Measurements from ENCODE around the gene FOXN4. TPM values are rescaled to one million over a fixed set of nuclear protein-coding genes. Genes with fewer than 3 reads are reported as not detected.
A peak's percentile ranks its signal among the peaks of the same experiment; 100 is the strongest.

Gene FOXN4
- total and polyA plus RNA-seq, 2 of the 13 experiments (the other 11 are each of a cell fraction or from before 2014, with no cell fraction given) = 0.11 TPM; not detected in 1

DNA sequence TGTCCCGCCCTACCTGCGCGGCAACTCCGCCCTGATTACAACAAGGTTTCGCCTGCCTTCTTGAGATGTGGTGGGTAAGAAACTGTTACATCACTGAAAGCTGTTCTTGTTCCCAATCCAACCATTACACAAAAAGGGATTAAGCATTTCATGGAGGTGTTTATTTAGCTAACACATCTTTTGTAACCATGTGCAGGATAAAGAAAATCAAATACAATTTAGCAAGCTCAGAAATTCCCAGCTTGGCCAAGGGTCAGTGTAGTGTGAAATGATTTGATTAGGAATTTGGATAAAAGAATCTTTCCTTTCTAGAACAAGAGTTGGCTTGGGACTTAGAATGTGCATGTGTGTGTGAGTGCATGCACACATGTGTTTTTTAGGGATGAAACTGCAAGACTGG, 6.3 kb downstream of the FOXN4 start (continued):
- TF ChIP-seq, protein P1, sequence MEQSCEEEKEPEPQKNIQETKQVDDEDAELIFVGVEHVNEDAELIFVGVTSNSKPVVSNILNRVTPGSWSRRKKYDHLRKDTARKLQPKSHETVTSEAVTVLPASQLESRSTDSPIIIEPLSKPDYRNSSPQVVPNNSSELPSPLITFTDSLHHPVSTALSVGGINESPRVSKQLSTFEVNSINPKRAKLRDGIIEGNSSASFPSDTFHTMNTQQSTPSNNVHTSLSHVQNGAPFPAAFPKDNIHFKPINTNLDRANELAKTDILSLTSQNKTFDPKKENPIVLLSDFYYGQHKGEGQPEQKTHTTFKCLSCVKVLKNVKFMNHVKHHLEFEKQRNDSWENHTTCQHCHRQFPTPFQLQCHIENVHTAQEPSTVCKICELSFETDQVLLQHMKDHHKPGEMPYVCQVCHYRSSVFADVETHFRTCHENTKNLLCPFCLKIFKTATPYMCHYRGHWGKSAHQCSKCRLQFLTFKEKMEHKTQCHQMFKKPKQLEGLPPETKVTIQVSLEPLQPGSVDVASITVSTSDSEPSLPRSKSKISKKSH (CRISPR knock-in tag; IDR thresholded peaks at IDR 0.05; ENCODE audit: borderline replicate concordance) = no peak

DNA sequence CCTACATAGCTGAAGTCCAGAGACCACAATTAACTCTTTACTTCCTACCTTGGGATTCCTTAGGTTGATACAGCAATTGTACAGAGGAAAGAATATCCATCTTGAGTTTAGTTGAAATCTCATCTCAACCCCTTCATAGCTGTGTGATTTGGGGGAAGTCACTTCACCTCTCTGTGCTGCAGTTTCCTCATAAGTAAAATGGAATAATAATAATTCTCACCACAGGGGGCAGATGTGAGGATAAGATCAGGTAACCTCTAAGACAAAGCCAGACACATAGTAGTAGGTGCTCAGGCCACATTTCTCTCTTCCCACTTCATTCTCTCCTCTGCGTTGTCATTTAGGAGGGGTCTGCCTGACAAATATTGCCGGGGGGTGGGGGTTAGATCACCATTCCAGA, 6.7 kb downstream of the FOXN4 start:
- POLR2A ChIA-PET = no interaction called here
- CTCF ChIA-PET (ENCODE audit: low intra/inter-chr PET ratio, low total read pairs) = no interaction called here
- Histone ChIP-seq H4K20me1 (ENCODE audit: insufficient read depth, low read length) (no peaks in the 10 kb centered on the region), H3K27ac (ENCODE audit: extremely low read length, insufficient read depth, low read length) (no peak overlapping the region), H2AFZ (ENCODE audit: low read length) (no peak overlapping the region), H3K79me2 (ENCODE audit: insufficient read depth, low read length) (no peaks in the 10 kb centered on the region), H3K27me3 (ENCODE audit: control insufficient read depth in 1 of 2, insufficient read depth in 2 of 2, low read length in 2 of 2) (peaks cover 0 to 13% of the 10 kb centered on the region in 2 experiments; a peak in 3 of 5 replicates), H3K9me3 (ENCODE audit: low read length) (no peaks in the 10 kb centered on the region), H3K4me2 (ENCODE audit: low read depth, low read length) (no peak overlapping the region), H3K9ac (ENCODE audit: insufficient read depth, low read depth, low read length) (no peak overlapping the region), H3K4me3 (replicated peaks in 1 of 3; ENCODE audit: insufficient read depth in 1 of 3, low read depth in 2 of 3, low read length in 3 of 3) (no peak overlapping the region), H3K4me1 (ENCODE audit: insufficient read depth, low read length) (peaks cover 21% of the 10 kb centered on the region), H3K36me3 (replicated peaks in 1 of 2; ENCODE audit: control insufficient read depth in 1 of 2, insufficient read depth in 2 of 2, low read length in 2 of 2) (no peaks in the 10 kb centered on the region)
- no peak for ATAC-seq
- in situ Hi-C loops (cut with HindIII; ENCODE audit: extremely low pct_ligation_motif_present, low pct_unique_long_range_greater_than_20kb) = no loop called here
- intact Hi-C loops (cut with micrococcal nuclease; ENCODE audit: unreplicated experiment) = no loop called here
- WGBS (ENCODE audit: low lambda C conversion rate) = 11% methylated on average over 2 of the region's 2 CpGs
- no peak for FAIRE-seq
- TF ChIP-seq ZNF274 (CRISPR knock-in tag; IDR thresholded peaks at IDR 0.05) (no peak), ZFP36 (IDR thresholded peaks at IDR 0.05; ENCODE audit: borderline replicate concordance, low read depth, low read length, partially characterized antibody) (peak; percentile 12), ZNF768 (CRISPR knock-in tag; IDR thresholded peaks at IDR 0.05) (peak; percentile 86; the same call in 1 of the 2 replicates)
- TF ChIP-seq, protein P2, sequence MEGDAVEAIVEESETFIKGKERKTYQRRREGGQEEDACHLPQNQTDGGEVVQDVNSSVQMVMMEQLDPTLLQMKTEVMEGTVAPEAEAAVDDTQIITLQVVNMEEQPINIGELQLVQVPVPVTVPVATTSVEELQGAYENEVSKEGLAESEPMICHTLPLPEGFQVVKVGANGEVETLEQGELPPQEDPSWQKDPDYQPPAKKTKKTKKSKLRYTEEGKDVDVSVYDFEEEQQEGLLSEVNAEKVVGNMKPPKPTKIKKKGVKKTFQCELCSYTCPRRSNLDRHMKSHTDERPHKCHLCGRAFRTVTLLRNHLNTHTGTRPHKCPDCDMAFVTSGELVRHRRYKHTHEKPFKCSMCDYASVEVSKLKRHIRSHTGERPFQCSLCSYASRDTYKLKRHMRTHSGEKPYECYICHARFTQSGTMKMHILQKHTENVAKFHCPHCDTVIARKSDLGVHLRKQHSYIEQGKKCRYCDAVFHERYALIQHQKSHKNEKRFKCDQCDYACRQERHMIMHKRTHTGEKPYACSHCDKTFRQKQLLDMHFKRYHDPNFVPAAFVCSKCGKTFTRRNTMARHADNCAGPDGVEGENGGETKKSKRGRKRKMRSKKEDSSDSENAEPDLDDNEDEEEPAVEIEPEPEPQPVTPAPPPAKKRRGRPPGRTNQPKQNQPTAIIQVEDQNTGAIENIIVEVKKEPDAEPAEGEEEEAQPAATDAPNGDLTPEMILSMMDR (CRISPR knock-in tag; IDR thresholded peaks at IDR 0.05) = peak; percentile 14; the same call in 1 of the 2 replicates
- DNase-seq (ENCODE audit: low spot score) = no peak
- BruUV-seq (replicated peaks) = no TSS peak
